GM23338 (cell line): Measurements from ENCODE around the gene FGGY. TPM values are rescaled to one million over a fixed set of nuclear protein-coding genes. Genes with fewer than 3 reads are reported as not detected.

Experiments used
- ATAC-seq: fragments of 200-7000 bp; cut with Tn5 transposase; 3 replicates; pipeline ENCODE4 v1.9.1; 2020
- DNase-seq: peaks from one replicate; pipeline ENCODE4 v3.0.0-alpha.2; 2015; ENCODE audit warnings: low spot score
- H2AFZ ChIP-seq: fragments of 200-600 bp; sonication (generic); 2 replicates; pipeline ENCODE4 v1.8.0; 2016; ENCODE audit warnings: antibody characterized with exemption, mild to moderate bottlenecking, moderate library complexity
- H3F3A ChIP-seq: fragments of 200-600 bp; sonication (generic); replicated peaks from 2 replicates; pipeline ENCODE4 v1.8.0; 2017; ENCODE audit warnings: antibody characterized with exemption, mixed run types, low read depth
- H3K27ac ChIP-seq: fragments of 200-600 bp; sonication (generic); 2 replicates; pipeline ENCODE4 v1.6.1; 2016; ENCODE audit warnings: low read depth
- H3K27me3 ChIP-seq: fragments of 200-600 bp; sonication (generic); 2 replicates; pipeline ENCODE4 v1.8.0; 2016; ENCODE audit warnings: mild to moderate bottlenecking, mixed run types, moderate library complexity; ENCODE audit not compliant: insufficient read depth
- H3K36me3 ChIP-seq: fragments of 200-600 bp; sonication (generic); 2 replicates; pipeline ENCODE4 v1.8.0; 2016; ENCODE audit warnings: mild to moderate bottlenecking; ENCODE audit not compliant: insufficient read depth
- H3K4me1 ChIP-seq: fragments of 200-600 bp; sonication (generic); 2 replicates; pipeline ENCODE4 v1.8.0; 2016; ENCODE audit warnings: mild to moderate bottlenecking, moderate library complexity; ENCODE audit not compliant: insufficient read depth
- H3K4me2 ChIP-seq: fragments of 200-600 bp; sonication (generic); 2 replicates; pipeline ENCODE4 v1.7.1; 2017; ENCODE audit warnings: mixed run types
- H3K4me3 ChIP-seq: fragments of 200-600 bp; sonication (generic); 2 replicates; pipeline ENCODE4 v1.6.1; 2016; ENCODE audit warnings: mixed run types
- H3K79me2 ChIP-seq: fragments of 200-600 bp; sonication (generic); replicated peaks from 2 replicates; pipeline ENCODE4 v1.8.0; 2017; ENCODE audit warnings: mild to moderate bottlenecking; ENCODE audit not compliant: insufficient read depth
- H3K9me2 ChIP-seq: fragments of 200-600 bp; sonication (generic); 2 replicates; pipeline ENCODE4 v1.8.0; 2017; ENCODE audit not compliant: insufficient read depth
- H4K20me1 ChIP-seq: fragments of 200-600 bp; sonication (generic); replicated peaks from 2 replicates; pipeline ENCODE4 v1.8.0; 2017; ENCODE audit warnings: mild to moderate bottlenecking; ENCODE audit not compliant: insufficient read depth
- H3K27ac Mint-ChIP-seq: 2 replicates; pipeline ENCODE4 v1.8.0; 2020; ENCODE audit warnings: inconsistent platforms, mild to moderate bottlenecking, moderate library complexity, mixed read lengths
- H3K27me3 Mint-ChIP-seq: 3 replicates; pipeline ENCODE4 v1.8.0; 2022; ENCODE audit warnings: low read depth, mild to moderate bottlenecking, moderate library complexity, mixed read lengths, inconsistent platforms; ENCODE audit not compliant: insufficient read depth, poor library complexity
- H3K36me3 Mint-ChIP-seq: 3 replicates; pipeline ENCODE4 v1.8.0; 2021; ENCODE audit warnings: low read depth, mild to moderate bottlenecking, inconsistent platforms, moderate library complexity, mixed read lengths
- H3K4me1 Mint-ChIP-seq: 3 replicates; pipeline ENCODE4 v1.8.0; 2020; ENCODE audit warnings: mild to moderate bottlenecking, inconsistent platforms, mixed read lengths
- H3K4me3 Mint-ChIP-seq: 3 replicates; pipeline ENCODE4 v1.8.0; 2021; ENCODE audit warnings: moderate library complexity, mild to moderate bottlenecking, inconsistent platforms, mixed read lengths
- H3K9me3 Mint-ChIP-seq: 3 replicates; pipeline ENCODE4 v1.8.0; 2020; ENCODE audit warnings: moderate library complexity, mild to moderate bottlenecking, inconsistent platforms, mixed read lengths
- CREB1 ChIP-seq: fragments of 250-450 bp; sonication (Bioruptor Pico); IDR thresholded peaks from 2 replicates; pipeline ENCODE4 v1.5.0; 2020; ENCODE audit warnings: low read depth, mild to moderate bottlenecking, moderate library complexity
- CTCF ChIP-seq, 2 experiments: fragments of 200-600 bp in 1 of 2; sonication (generic) in 1 of 2; conservative IDR thresholded peaks; 2 replicates each; pipeline versions ENCODE4 v1.5.1 to v1.6.1; 2016 to 2017; ENCODE audit warnings: antibody characterized with exemption in 2 of 2, low read depth in 2 of 2, mild to moderate bottlenecking in 2 of 2, moderate library complexity in 1 of 2
- ETS1 ChIP-seq: IDR thresholded peaks from 2 replicates; pipeline ENCODE4 v1.6.1; 2016; ENCODE audit warnings: antibody characterized with exemption
- EZH2 ChIP-seq: fragments of 200-600 bp; sonication (generic); IDR thresholded peaks from one replicate; pipeline ENCODE4 v1.8.0; 2017; ENCODE audit warnings: antibody characterized with exemption, mild to moderate bottlenecking, low read depth; ENCODE audit not compliant: unreplicated experiment
- EZH2phosphoT487 ChIP-seq: fragments of 200-600 bp; sonication (generic); IDR thresholded peaks from one replicate; pipeline ENCODE4 v1.8.1; 2018; ENCODE audit warnings: antibody characterized with exemption; ENCODE audit not compliant: unreplicated experiment
- JUNB ChIP-seq: IDR thresholded peaks from one replicate; pipeline ENCODE4 v1.6.1; 2016; ENCODE audit warnings: antibody characterized with exemption; ENCODE audit not compliant: unreplicated experiment
- NANOG ChIP-seq: IDR thresholded peaks from 2 replicates; pipeline ENCODE4 v1.6.1; 2016; ENCODE audit warnings: antibody characterized with exemption, borderline replicate concordance
- POLR2AphosphoS5 ChIP-seq: IDR thresholded peaks from 2 replicates; pipeline ENCODE4 v1.6.1; 2016; ENCODE audit warnings: antibody characterized with exemption, low read depth
- REST ChIP-seq: IDR thresholded peaks from one replicate; pipeline ENCODE4 v1.6.1; 2018; ENCODE audit warnings: antibody characterized with exemption; ENCODE audit not compliant: unreplicated experiment
- STAT1 ChIP-seq: IDR thresholded peaks from one replicate; pipeline ENCODE4 v1.6.1; 2016; ENCODE audit warnings: antibody characterized with exemption; ENCODE audit not compliant: unreplicated experiment
- ZNF114 ChIP-seq: fragments of 250-450 bp; sonication (Bioruptor Pico); IDR thresholded peaks from 2 replicates; pipeline ENCODE4 v1.5.0; 2020; ENCODE audit warnings: mild to moderate bottlenecking, moderate library complexity
- ZNF331 ChIP-seq: fragments of 250-450 bp; sonication (Bioruptor Pico); IDR thresholded peaks from 2 replicates; pipeline ENCODE4 v1.5.0; 2020; ENCODE audit warnings: low read depth, mild to moderate bottlenecking, moderate library complexity
- polyA plus RNA-seq: library from polyadenylated mRNA; unstranded; fragments of >200 nt; fragmentation: Nextera tagmentation; extraction: Ambion mirVana; gene quantifications from 2 replicates; pipeline ENCODE4 v1.2.1, GENCODE V29; 2016
- total RNA-seq: library from RNA; depleted of rRNA; stranded (reverse); fragments of >200 nt; shearing (Covaris generic); gene quantifications from 2 replicates; pipeline ENCODE4 v1.2.3, GENCODE V29; 2014

Gene FGGY
- total and polyA plus RNA-seq, 2 experiments from 2014 or later, result 10.9 to 21.4 TPM

GRCh38 chr1:59258412-59259032, 38.4 kb upstream of the FGGY start (continued):
- TF ChIP-seq ETS1, result no peak
- TF ChIP-seq CTCF (conservative IDR thresholded peaks at IDR 0.05; ENCODE audit: low read depth in 2 of 2), result no peak
- no peak for TF ChIP-seq POLR2AphosphoS5
- TF ChIP-seq JUNB, result no peak
- no peak for TF ChIP-seq ZNF114
- TF ChIP-seq EZH2phosphoT487, result no peak

- Histone ChIP-seq H3K9me2 (peaks cover 9% of the 10 kb centered on the region; the same call in 1 of the 2 replicates), H3K4me1 (peaks cover 21% of the 10 kb centered on the region; the same call in 1 of the 2 replicates), H3F3A (no peaks in the 10 kb centered on the region), H3K27me3 (no peaks in the 10 kb centered on the region), H3K4me3 (no peak overlapping the region), H3K79me2 (no peaks in the 10 kb centered on the region), H4K20me1 (no peaks in the 10 kb centered on the region), H3K4me2 (no peak overlapping the region), H3K36me3 (no peaks in the 10 kb centered on the region; the same call in 1 of the 2 replicates), H2AFZ (no peak overlapping the region), H3K27ac (no peak overlapping the region)
- H3K27me3 Mint-ChIP-seq, result peaks cover 3% of the 10 kb centered on the region
- H3K27ac Mint-ChIP-seq, result no peak overlapping the region
- H3K4me3 Mint-ChIP-seq, result no peak overlapping the region
- DNase-seq (no peak), ATAC-seq (no peak)
- H3K9me3 Mint-ChIP-seq, result no peaks in the 10 kb centered on the region
- peaks cover 23% of the 10 kb centered on the region for H3K4me1 Mint-ChIP-seq
- no peaks in the 10 kb centered on the region for H3K36me3 Mint-ChIP-seq
- TF ChIP-seq ETS1, result no peak
- TF ChIP-seq REST, result no peak
- no peak for TF ChIP-seq ZNF114
- TF ChIP-seq STAT1, result no peak
- TF ChIP-seq CTCF (conservative IDR thresholded peaks at IDR 0.05; ENCODE audit: low read depth in 2 of 2), result no peak
- no peak for TF ChIP-seq EZH2
- TF ChIP-seq NANOG, result no peak
- TF ChIP-seq CREB1 (CRISPR knock-in tag), result no peak
- TF ChIP-seq ZNF331 (CRISPR knock-in tag), result no peak
- no peak for TF ChIP-seq JUNB
- no peak for TF ChIP-seq POLR2AphosphoS5
- no peak for TF ChIP-seq EZH2phosphoT487
These were observed 35.4 kb upstream of the FGGY start for GRCh38 chr1:59261537-59261936.
